Breast epithelium (tissue), 4 donors: ENCODE measurements around the gene NCOA6. TPM values are rescaled to one million over a fixed set of nuclear protein-coding genes. Genes with fewer than 3 reads are reported as not detected.

Experiments used
- DNase-seq, 2 donors: peaks; one replicate each; pipeline ENCODE4 v3.0.0-alpha.2; 2019; ENCODE audit warnings: low spot score in 2 of 2
- H3K27ac ChIP-seq, 2 donors: fragments of 200-600 bp; sonication (generic) in 1 of 2; one replicate each; pipeline ENCODE4 v1.5.1; 2016 to 2019; ENCODE audit warnings: mild to moderate bottlenecking in 1 of 2
- H3K27me3 ChIP-seq, 2 donors: fragments of 200-600 bp; sonication (generic) in 1 of 2; one replicate each; pipeline versions ENCODE4 v1.5.1 to v1.6.0; 2017 to 2019; ENCODE audit warnings: control low read depth in 1 of 2, mild to moderate bottlenecking in 1 of 2
- H3K36me3 ChIP-seq: fragments of 200-600 bp; one replicate; pipeline ENCODE4 v1.5.1; 2019
- H3K4me1 ChIP-seq, 2 donors: fragments of 200-600 bp; sonication (generic); one replicate each; pipeline ENCODE4 v1.5.1; 2016 to 2019; ENCODE audit warnings: control low read depth in 1 of 2
- H3K4me3 ChIP-seq, 3 donors: fragments of 200-600 bp; sonication (generic); 1 replicate in 2 of 3; 2 replicates in 1 of 3; pipeline ENCODE4 v1.5.1; 2016 to 2019; ENCODE audit warnings: mild to moderate bottlenecking in 3 of 3, moderate library complexity in 2 of 3
- H3K9me3 ChIP-seq, 2 donors: fragments of 200-600 bp; sonication (generic) in 1 of 2; one replicate each; pipeline ENCODE4 v1.5.1; 2016 to 2019; ENCODE audit warnings: control low read depth in 1 of 2
- POLR2A ChIP-seq: fragments of 450-650 bp; IDR thresholded peaks from one replicate; pipeline ENCODE4 v1.6.1; 2016; ENCODE audit warnings: antibody characterized with exemption, mild to moderate bottlenecking, moderate library complexity
- POLR2AphosphoS5 ChIP-seq, 3 donors: sonication (generic); formaldehyde crosslinking; IDR thresholded peaks; one replicate each; pipeline ENCODE4 v1.6.1; 2017; ENCODE audit warnings: antibody characterized with exemption in 3 of 3
- intact Hi-C: fragments of 100-400 bp; cut with DNase I; formaldehyde crosslinking; loops from one replicate; pipeline ENCODE4 v1.15.1; 2023; ENCODE audit warnings: low total_unique reads
- total RNA-seq, 3 donors: library from RNA; depleted of rRNA; stranded (reverse); fragments of >200 nt; gene quantifications; one replicate each; pipeline ENCODE4 v1.1.0, GENCODE V29; 2016
- TF ChIP-seq, protein P1 (sequence below), 3 donors: fragments of 450-650 bp; IDR thresholded peaks; one replicate each; pipeline ENCODE4 v1.5.1; 2016 to 2017; ENCODE audit warnings: antibody characterized with exemption in 3 of 3, mild to moderate bottlenecking in 3 of 3, moderate library complexity in 3 of 3

Gene NCOA6
- total RNA-seq, 3 donors from 2014 or later: 20.0 to 20.6 (median 20.3) TPM

DNA sequence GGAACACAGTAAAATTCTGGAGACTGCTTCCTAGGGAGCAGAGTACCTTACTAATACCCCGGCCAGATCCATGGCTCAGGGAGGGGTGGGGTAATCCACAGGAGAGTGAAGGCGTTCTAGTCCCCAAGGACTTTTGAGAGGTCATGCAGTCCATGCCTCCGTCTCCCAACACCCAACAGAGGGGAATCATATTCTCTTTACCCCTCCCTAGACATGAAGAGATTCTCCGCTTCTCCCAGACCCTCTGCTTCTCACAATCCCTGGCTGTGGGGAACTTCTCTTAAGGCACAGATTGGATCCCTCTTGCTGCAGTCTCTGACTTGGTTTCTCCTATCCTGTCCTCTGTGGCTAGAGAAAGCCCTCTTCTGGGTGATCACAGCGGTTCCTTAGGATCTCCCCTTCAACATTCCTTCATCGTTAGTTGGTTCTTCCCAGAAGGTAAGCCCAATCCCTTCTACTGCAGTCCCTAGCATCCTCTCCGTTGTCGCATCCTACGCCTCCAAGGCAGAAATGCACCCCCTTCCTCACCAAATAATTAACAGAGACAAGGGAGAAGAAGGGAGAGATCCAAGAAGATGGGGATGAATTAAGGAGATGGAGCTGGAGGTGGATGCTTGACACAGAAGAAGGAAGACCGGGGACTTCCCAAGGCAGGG lies 46.6 kb upstream of the NCOA6 start:
- Histone ChIP-seq H3K9me3 (no peaks in the 10 kb centered on the region), H3K36me3 (no peaks in the 10 kb centered on the region), H3K27ac (peak overlapping the region; percentile 76), H3K4me1 (peaks cover 0 to 13% of the 10 kb centered on the region in 2 donors), H3K27me3 (no peaks in the 10 kb centered on the region), H3K4me3 (peak overlapping the region; percentile 56 to 89 (median 81))
- intact Hi-C loops: loop anchor here (5.0 kb wide), 1 partner anchor 85 kb away; the partner anchor contains the start of genes GSS and MYH7B
- DNase-seq: no peak
- TF ChIP-seq, protein P1, sequence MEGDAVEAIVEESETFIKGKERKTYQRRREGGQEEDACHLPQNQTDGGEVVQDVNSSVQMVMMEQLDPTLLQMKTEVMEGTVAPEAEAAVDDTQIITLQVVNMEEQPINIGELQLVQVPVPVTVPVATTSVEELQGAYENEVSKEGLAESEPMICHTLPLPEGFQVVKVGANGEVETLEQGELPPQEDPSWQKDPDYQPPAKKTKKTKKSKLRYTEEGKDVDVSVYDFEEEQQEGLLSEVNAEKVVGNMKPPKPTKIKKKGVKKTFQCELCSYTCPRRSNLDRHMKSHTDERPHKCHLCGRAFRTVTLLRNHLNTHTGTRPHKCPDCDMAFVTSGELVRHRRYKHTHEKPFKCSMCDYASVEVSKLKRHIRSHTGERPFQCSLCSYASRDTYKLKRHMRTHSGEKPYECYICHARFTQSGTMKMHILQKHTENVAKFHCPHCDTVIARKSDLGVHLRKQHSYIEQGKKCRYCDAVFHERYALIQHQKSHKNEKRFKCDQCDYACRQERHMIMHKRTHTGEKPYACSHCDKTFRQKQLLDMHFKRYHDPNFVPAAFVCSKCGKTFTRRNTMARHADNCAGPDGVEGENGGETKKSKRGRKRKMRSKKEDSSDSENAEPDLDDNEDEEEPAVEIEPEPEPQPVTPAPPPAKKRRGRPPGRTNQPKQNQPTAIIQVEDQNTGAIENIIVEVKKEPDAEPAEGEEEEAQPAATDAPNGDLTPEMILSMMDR (IDR thresholded peaks at IDR 0.05): no peak
- TF ChIP-seq POLR2AphosphoS5 (IDR thresholded peaks at IDR 0.05) (no peak), POLR2A (no peak)

DNA sequence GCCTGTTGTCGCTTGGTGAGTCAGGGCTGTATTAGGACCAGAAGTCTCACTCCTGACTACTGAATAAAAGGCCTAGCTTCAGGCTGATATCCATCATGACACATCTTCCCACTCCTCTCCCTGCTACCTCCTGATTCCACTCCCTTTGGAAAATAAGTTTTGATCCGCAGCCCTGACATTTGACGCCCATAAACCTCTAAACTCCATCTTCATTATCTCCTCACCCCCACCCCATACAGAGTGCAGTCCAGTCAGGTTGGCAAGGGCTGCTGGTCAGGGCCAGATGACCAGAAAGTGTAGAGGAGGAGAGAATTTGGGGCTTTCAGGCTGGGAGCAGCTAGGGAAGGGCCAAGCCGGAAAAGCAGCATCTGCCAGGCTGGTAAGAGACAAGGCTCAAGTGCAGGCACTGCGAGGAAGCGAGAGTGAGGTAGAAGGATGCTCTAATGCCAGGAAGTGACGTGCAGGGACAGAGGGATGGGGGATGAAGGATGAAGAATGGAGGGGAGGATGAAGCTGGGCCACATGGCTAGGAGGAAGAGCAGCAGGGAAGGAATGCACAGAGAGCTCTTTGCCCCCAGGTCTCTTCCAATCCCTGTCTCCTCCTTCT lies 46.0 kb upstream of the NCOA6 start:
- no peaks in the 10 kb centered on the region for H3K36me3 ChIP-seq
- intact Hi-C loops: loop anchor here (5.0 kb wide), 1 partner anchor 86 kb away; the partner anchor contains the start of genes GSS and MYH7B
- H3K9me3 ChIP-seq: no peaks in the 10 kb centered on the region
- TF ChIP-seq POLR2A: no peak
- TF ChIP-seq, protein P1 (IDR thresholded peaks at IDR 0.05): no peak
- TF ChIP-seq POLR2AphosphoS5 (IDR thresholded peaks at IDR 0.05): no peak
- H3K27me3 ChIP-seq: no peaks in the 10 kb centered on the region
- H3K4me1 ChIP-seq: peaks cover 0 to 13% of the 10 kb centered on the region in 2 donors
- peak overlapping the region in 1 of 2 donors; percentile 76 for H3K27ac ChIP-seq
- H3K4me3 ChIP-seq: peak overlapping the region in 2 of 3 donors; percentile 81 to 89
- no peak for DNase-seq

DNA sequence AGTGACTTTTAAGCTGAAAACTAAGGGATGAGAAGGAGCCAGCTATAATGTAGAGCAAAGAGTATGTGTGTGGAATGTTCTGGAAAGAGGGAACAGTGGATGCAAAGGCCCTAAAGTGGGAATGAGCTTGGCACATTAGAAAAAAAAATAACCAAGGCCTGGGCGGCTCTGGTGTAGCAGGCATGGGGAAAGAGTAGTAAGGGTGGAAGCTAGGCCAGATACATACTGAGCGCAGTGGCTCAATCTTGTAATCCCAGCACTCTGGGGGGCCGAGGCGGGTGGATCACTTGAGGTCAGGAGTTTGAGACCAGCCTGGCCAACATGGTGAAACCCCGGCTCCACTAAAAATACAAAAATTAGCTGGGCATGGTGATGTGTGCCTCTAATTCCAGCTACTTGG lies 38.8 kb upstream of the NCOA6 start:
- Histone ChIP-seq H3K27me3 (no peaks in the 10 kb centered on the region), H3K27ac (no peak overlapping the region), H3K4me3 (no peak overlapping the region), H3K36me3 (no peaks in the 10 kb centered on the region), H3K4me1 (no peaks in the 10 kb centered on the region), H3K9me3 (no peaks in the 10 kb centered on the region)
- intact Hi-C loops: no loop called here
- no peak for DNase-seq
- no peak for TF ChIP-seq POLR2AphosphoS5 (IDR thresholded peaks at IDR 0.05)

DNA sequence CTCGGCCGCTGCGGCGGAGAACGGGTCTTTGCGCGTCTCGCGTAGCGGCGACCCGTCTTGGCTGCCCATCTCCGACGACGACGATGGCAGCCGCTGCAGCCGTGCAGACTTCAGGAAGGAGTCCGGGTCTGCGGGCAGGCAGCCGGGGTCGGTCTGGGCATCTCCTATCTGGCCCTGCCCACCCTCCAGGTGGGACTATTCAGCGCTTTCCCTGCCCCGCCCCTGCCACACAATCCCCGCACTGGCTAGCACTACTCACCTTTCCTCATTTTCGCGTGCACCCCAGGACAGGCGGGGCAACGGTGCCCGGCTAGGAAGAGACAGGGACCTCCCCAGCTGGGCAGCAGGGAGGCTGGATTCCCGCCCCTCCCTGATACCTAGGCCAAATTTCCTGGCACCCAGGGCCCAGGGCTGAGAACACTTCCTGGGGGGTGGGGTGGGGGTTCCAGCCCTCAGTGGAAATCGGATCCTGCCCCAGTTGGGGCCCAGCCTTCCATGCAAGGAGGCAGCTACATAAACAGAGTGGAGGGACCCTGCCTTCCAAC lies 38.0 kb upstream of the NCOA6 start:
- no peak for DNase-seq
- H3K27ac ChIP-seq: no peak overlapping the region
- TF ChIP-seq POLR2AphosphoS5 (IDR thresholded peaks at IDR 0.05) (no peak), POLR2A (no peak)
- TF ChIP-seq, protein P1 (IDR thresholded peaks at IDR 0.05): no peak
- no peaks in the 10 kb centered on the region for H3K9me3 ChIP-seq
- H3K36me3 ChIP-seq: no peaks in the 10 kb centered on the region
- H3K4me1 ChIP-seq: no peaks in the 10 kb centered on the region
- H3K27me3 ChIP-seq: no peaks in the 10 kb centered on the region
- intact Hi-C loops: no loop called here
- no peak overlapping the region for H3K4me3 ChIP-seq

DNA sequence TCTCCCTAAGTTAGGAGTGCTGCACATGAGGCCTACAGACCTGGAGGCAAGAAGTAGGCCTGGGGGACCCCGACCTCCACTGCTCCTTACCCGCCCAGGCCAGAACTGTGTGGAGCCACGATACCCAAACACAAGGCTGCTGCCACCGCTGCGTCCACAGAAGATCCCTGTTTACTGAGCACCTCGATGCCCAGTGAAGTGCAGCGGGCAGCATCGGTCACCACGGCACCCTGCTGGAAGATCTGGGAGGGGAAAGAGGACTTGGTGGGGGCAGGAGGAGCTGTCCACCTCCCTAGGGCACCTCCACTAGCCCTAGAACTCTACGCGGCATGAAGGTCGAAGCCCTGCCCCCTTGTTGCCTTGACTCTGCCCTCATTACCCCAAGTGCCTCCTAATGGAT lies 37.3 kb upstream of the NCOA6 start:
- Histone ChIP-seq H3K27me3 (no peaks in the 10 kb centered on the region), H3K27ac (no peak overlapping the region), H3K36me3 (no peaks in the 10 kb centered on the region), H3K4me3 (no peak overlapping the region), H3K9me3 (no peaks in the 10 kb centered on the region), H3K4me1 (no peaks in the 10 kb centered on the region)
- intact Hi-C loops: no loop called here
- TF ChIP-seq POLR2A (no peak), POLR2AphosphoS5 (IDR thresholded peaks at IDR 0.05) (no peak)
- TF ChIP-seq, protein P1 (IDR thresholded peaks at IDR 0.05): no peak
- DNase-seq: peak in 1 of 2 donors; percentile 5
